ENCODE data around the gene NAT8L. TPM values are rescaled to one million over a fixed set of nuclear protein-coding genes. Genes with fewer than 3 reads are reported as not detected.

NAT8L gene
- total RNA-seq, 2 experiments from 2014 or later: not detected

DNA sequence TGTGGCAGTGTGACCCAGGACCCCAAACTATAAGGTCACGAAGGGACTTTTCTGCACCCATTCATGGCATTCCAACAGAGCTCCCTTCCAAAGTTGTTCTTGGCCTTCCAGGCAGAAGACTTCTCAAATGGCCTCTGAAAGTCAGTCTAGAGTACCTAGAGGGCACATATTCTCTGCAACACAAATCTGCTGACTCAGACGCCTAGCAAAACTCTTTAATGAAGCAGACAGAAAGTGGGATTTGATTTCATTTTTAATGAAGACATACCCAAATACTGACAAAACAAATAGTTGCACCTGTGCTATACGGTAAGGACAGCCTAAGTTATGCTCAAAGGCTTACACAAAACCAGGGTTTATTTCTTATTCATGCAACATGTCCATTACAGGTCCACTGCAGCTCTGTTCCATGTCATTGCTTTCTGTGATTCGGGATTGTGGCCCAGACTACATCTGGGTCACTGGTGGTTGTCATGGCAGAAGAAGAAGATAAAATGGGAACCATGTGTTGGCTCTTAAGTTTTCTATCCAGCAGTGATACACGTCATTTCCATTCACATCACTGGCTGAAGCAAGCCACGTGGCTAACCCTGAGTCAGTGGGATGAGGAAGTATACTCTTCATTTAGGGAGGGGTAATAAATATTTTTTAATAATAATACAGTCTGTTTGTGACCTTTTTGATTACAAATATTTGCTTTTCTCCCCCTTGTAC, 57.7 kb downstream of the NAT8L start:
- DNase-seq (ENCODE audit: low spot score): no peak
- TF ChIP-seq EZH2phosphoT487 (IDR thresholded peaks at IDR 0.05; ENCODE audit: borderline replicate concordance, low read depth, low read length): no peak
- no peaks in the 10 kb centered on the region for H3K9me3 ChIP-seq (ENCODE audit: low read length)
- H3K4me3 ChIP-seq (ENCODE audit: low read depth, low read length, poor library complexity, severe bottlenecking): no peak overlapping the region
- H3K9me2 ChIP-seq (ENCODE audit: insufficient read depth, low read length): no peaks in the 10 kb centered on the region
- no peak overlapping the region for H3K4me2 ChIP-seq (ENCODE audit: low read length)
- H3K79me2 ChIP-seq (ENCODE audit: insufficient read depth, low read depth, low read length): no peaks in the 10 kb centered on the region
- no peak overlapping the region for H2AFZ ChIP-seq (ENCODE audit: low read length)
- H3K27ac ChIP-seq (ENCODE audit: low read depth, low read length, poor library complexity, severe bottlenecking): no peak overlapping the region
- no TSS peak for BruUV-seq (replicated peaks)
- intact Hi-C loops (cut with micrococcal nuclease; ENCODE audit: unreplicated experiment): no loop called here
- CTCF ChIA-PET (ENCODE audit: unreplicated experiment): no interaction called here
- POLR2A ChIA-PET: no interaction called here
- H3K4me1 ChIP-seq (ENCODE audit: insufficient read depth, low read length, poor library complexity, severe bottlenecking): no peaks in the 10 kb centered on the region
- no peaks in the 10 kb centered on the region for H3K36me3 ChIP-seq (ENCODE audit: insufficient read depth, low read length)
- no peaks in the 10 kb centered on the region for H4K20me1 ChIP-seq (ENCODE audit: insufficient read depth, low read length)

Other genes with a start within 250 kb of the NAT8L start
- 58.3 and 60.0 TPM in 2 replicates for gene LETM1, start 203.2 kb upstream of the NAT8L start, total RNA-seq (2014; rRNA removed; shearing (Covaris generic))
- 61.7 and 66.8 TPM in 2 replicates for gene LETM1, start 203.2 kb upstream of the NAT8L start, total RNA-seq (2022)
- 158 and 169 TPM in 2 replicates for gene NSD2, start 187.9 kb upstream of the NAT8L start, total RNA-seq (2014; rRNA removed; shearing (Covaris generic))
- gene NSD2, start 187.9 kb upstream of the NAT8L start, total RNA-seq (2022): 329 and 372 TPM in 2 replicates
- 43.5 and 45.5 TPM in 2 replicates for gene NELFA, start 50.4 kb upstream of the NAT8L start, total RNA-seq (2014; rRNA removed; shearing (Covaris generic))
- gene NELFA, start 50.4 kb upstream of the NAT8L start, total RNA-seq (2022): 45.7 and 53.4 TPM in 2 replicates
- 15.9 and 20.1 TPM in 2 replicates for gene HAUS3, start 182.8 kb downstream of the NAT8L start, total RNA-seq (2014; rRNA removed; shearing (Covaris generic))
- 21.1 and 22.2 TPM in 2 replicates for gene HAUS3, start 182.8 kb downstream of the NAT8L start, total RNA-seq (2022)
- gene POLN, start 182.8 kb downstream of the NAT8L start, total RNA-seq (2014; rRNA removed; shearing (Covaris generic)): 2.7 and 4.4 TPM in 2 replicates
- 3.5 and 4.0 TPM in 2 replicates for gene POLN, start 182.8 kb downstream of the NAT8L start, total RNA-seq (2022)
- gene MXD4, start 202.8 kb downstream of the NAT8L start, total RNA-seq (2014; rRNA removed; shearing (Covaris generic)): 2.4 and 3.0 TPM in 2 replicates
- 10.4 and 11.6 TPM in 2 replicates for gene MXD4, start 202.8 kb downstream of the NAT8L start, total RNA-seq (2022)